HCT116 (cell line): Measurements from ENCODE around the gene NACC2. TPM values are rescaled to one million over a fixed set of nuclear protein-coding genes. Genes with fewer than 3 reads are reported as not detected.

Source experiments
- ATAC-seq: fragments of 200-7000 bp; cut with Tn5 transposase; 2 replicates; pipeline ENCODE4 v1.9.1; 2020; ENCODE audit warnings: mild to moderate bottlenecking, moderate library complexity
- BruUV-seq: library from RNA; stranded (reverse); fragments of 400-500 nt; replicated peaks from 2 replicates; lab custom pipeline; 2021; lab: Mats Ljungman, UMichigan
- CTCF ChIA-PET: fragments of 300-600 bp; sonication (Branson Sonifier 250); formaldehyde crosslinking; loops from one replicate; lab custom pipeline; 2021; ENCODE audit warnings: antibody characterized with exemption; lab: Charles Lee
- POLR2A ChIA-PET: fragments of 300-600, 350-600 bp; sonication (Branson Sonifier 250); formaldehyde crosslinking; loops from one replicate; lab custom pipeline; 2021; ENCODE audit warnings: antibody characterized with exemption; lab: Charles Lee
- RAD21 ChIA-PET, 2 experiments: fragments of 300-600 bp; sonication (Branson Sonifier 250); formaldehyde crosslinking; loops; one replicate each; lab custom pipeline; 2023; ENCODE audit warnings: low total read pairs in 2 of 2; ENCODE audit not compliant: uncharacterized antibody in 2 of 2, unreplicated experiment in 2 of 2, low non-redundant PET in 1 of 2; lab: Charles Lee
- DNase-seq: peaks from one replicate; pipeline ENCODE4 v3.0.0-alpha.2; 2010; ENCODE audit warnings: low read depth, low spot score
- H2AFZ ChIP-seq: fragments of 200-600 bp; shearing (Covaris generic), sonication (generic); 2 replicates; pipeline ENCODE4 v1.6.1; 2017; ENCODE audit warnings: low read depth, mixed run types, mixed read lengths, antibody characterized with exemption, low read length; ENCODE audit not compliant: poor library complexity, severe bottlenecking
- H3K27ac ChIP-seq: 2 replicates; pipeline ENCODE4 v1.5.1; 2012; ENCODE audit warnings: low read depth, low read length
- H3K27me3 ChIP-seq: fragments of 200-600 bp; sonication (generic); 2 replicates; pipeline ENCODE4 v1.6.1; 2016; ENCODE audit warnings: mixed run types, low read length, mixed read lengths; ENCODE audit not compliant: insufficient read depth
- H3K36me3 ChIP-seq, 2 experiments: fragments of 200-500 bp in 1 of 2; fragments of 200-600 bp in 1 of 2; sonication (Bioruptor generic) in 1 of 2; sonication (generic) in 1 of 2; 2 replicates each; pipeline versions ENCODE4 v1.5.1 to v1.6.1; 2014 to 2016; ENCODE audit warnings: low read length in 2 of 2, inconsistent platforms in 1 of 2, mixed read lengths in 1 of 2, mixed run types in 1 of 2; ENCODE audit not compliant: insufficient read depth in 2 of 2, control insufficient read depth in 1 of 2
- H3K4me1 ChIP-seq, 2 experiments: fragments of 200-600 bp in 1 of 2; sonication (generic) in 1 of 2; 2 replicates each; pipeline versions ENCODE4 v1.5.1 to v1.6.1; 2012 to 2017; ENCODE audit warnings: low read length in 2 of 2, inconsistent platforms in 1 of 2, mild to moderate bottlenecking in 1 of 2, mixed read lengths in 1 of 2, mixed run types in 1 of 2, moderate library complexity in 1 of 2; ENCODE audit not compliant: insufficient read depth in 2 of 2, control insufficient read depth in 1 of 2
- H3K4me2 ChIP-seq: fragments of 200-600 bp; sonication (generic); 2 replicates; pipeline ENCODE4 v1.6.1; 2017; ENCODE audit warnings: mixed run types, low read length, mixed read lengths
- H3K4me3 ChIP-seq, 2 experiments: fragments of 200-600 bp in 1 of 2; sonication (generic) in 1 of 2; replicated peaks in 1 of 2; 2 replicates each; pipeline ENCODE4 v1.5.1; 2011 to 2016; ENCODE audit warnings: low read length in 2 of 2, control low read depth in 1 of 2, low read depth in 1 of 2, mild to moderate bottlenecking in 1 of 2, mixed read lengths in 1 of 2, mixed run types in 1 of 2
- H3K79me2 ChIP-seq: fragments of 200-600 bp; sonication (generic); 2 replicates; pipeline ENCODE4 v1.6.1; 2017; ENCODE audit warnings: mild to moderate bottlenecking, mixed run types, low read length, moderate library complexity, mixed read lengths; ENCODE audit not compliant: insufficient read depth
- H3K9ac ChIP-seq: fragments of 200-600 bp; sonication (generic); 2 replicates; pipeline ENCODE4 v1.6.1; 2016; ENCODE audit warnings: low read length, mixed read lengths
- H3K9me2 ChIP-seq: fragments of 200-600 bp; sonication (generic), shearing (Covaris generic); 2 replicates; pipeline ENCODE4 v1.6.1; 2017; ENCODE audit warnings: mixed run types, mild to moderate bottlenecking, moderate library complexity; ENCODE audit not compliant: insufficient read depth
- H3K9me3 ChIP-seq, 2 experiments: fragments of 200-500 bp in 1 of 2; fragments of 200-600 bp in 1 of 2; sonication (Bioruptor generic) in 1 of 2; sonication (generic) in 1 of 2; 2 replicates each; pipeline ENCODE4 v1.6.1; 2014 to 2017; ENCODE audit warnings: low read length in 2 of 2, mixed read lengths in 2 of 2, inconsistent platforms in 1 of 2, low read depth in 1 of 2, mild to moderate bottlenecking in 1 of 2, mixed run types in 1 of 2, moderate library complexity in 1 of 2; ENCODE audit not compliant: control insufficient read depth in 1 of 2, insufficient read depth in 1 of 2
- H4K20me1 ChIP-seq: fragments of 200-600 bp; sonication (generic), shearing (Covaris generic); 2 replicates; pipeline ENCODE4 v1.6.1; 2017; ENCODE audit warnings: mixed run types, mild to moderate bottlenecking, moderate library complexity; ENCODE audit not compliant: insufficient read depth
- EZH2 ChIP-seq: fragments of 200-600 bp; sonication (generic); IDR thresholded peaks from 2 replicates; pipeline ENCODE4 v1.6.1; 2017; ENCODE audit warnings: antibody characterized with exemption, mixed run types
- TCF7L2 ChIP-seq: IDR thresholded peaks from 2 replicates; pipeline ENCODE4 v1.7.0; 2011; ENCODE audit warnings: borderline replicate concordance, inconsistent platforms; ENCODE audit not compliant: insufficient read depth, insufficient read length; ENCODE audit errors: extremely low read depth
- ZNF274 ChIP-seq: fragments of 200-500 bp; sonication (Bioruptor generic); IDR thresholded peaks from 2 replicates; pipeline ENCODE4 v1.6.1; 2014; ENCODE audit warnings: mild to moderate bottlenecking, low read depth, low read length, inconsistent platforms
- intact Hi-C: fragments of 100-400 bp; cut with micrococcal nuclease; formaldehyde crosslinking; loops from 2 replicates; pipeline ENCODE4 v1.10.0; 2022
- total RNA-seq: library from RNA; stranded (reverse); gene quantifications from one replicate; pipeline ENCODE4 v1.2.1, GENCODE V29; 2021; ENCODE audit not compliant: unreplicated experiment
- TF ChIP-seq, protein P1 (sequence below): IDR thresholded peaks from 2 replicates; pipeline ENCODE4 v1.6.1; 2012

NACC2 gene
- total RNA-seq, 1 experiment from 2014 or later = 27.8 TPM

DNA sequence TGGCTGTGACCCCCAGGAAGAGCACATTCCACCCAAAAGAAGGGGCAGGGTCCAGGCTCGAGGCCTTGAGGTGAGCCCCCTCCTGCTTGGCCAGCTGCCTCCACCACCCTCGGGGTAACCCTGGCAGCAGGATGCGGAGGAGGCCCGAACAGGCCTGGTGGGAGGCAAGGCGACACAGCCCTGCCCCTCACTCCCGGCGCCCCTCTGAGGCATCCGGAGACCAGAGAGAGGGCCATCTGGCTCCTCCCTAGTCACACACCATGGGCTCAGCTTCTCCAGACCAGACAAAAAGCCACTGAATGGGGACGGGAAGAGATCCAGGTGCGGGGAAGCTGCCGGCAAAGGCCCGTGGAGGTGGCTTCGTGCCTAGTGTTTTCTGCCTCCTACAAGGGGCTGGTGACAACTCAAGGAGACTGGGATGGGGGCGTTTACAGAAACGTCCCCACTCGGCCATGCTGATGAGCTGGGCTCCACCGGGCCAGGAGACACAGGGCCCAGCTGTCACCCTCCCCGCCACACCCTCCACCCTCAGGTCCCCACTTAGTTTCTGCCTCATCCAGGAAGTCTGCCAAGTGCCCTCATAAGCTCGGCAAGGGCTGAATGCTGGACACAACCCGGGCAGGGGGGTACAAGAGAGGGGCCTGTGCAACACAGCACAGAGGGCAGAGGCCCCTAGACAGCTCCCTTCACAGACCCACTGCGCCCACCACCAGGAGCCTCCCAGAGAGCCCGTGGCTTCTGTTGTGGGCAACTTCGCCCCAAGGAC, 41.9 kb downstream of the NACC2 start:
- ChIA-PET CTCF (no interaction called here), RAD21 (no interaction called here), POLR2A (interaction anchor here (0.6 kb wide), 1 partner anchor 44 kb away, joined by 4 read pairs; no protein-coding TSS in a partner anchor)
- Histone ChIP-seq H3K9ac (peak overlapping the region; percentile 49), H3K27ac (peak overlapping the region; percentile 98), H4K20me1 (no peaks in the 10 kb centered on the region), H3K4me2 (peak overlapping the region; percentile 86), H3K4me3 (peak overlapping the region; percentile 41 to 56), H2AFZ (no peak overlapping the region), H3K27me3 (no peaks in the 10 kb centered on the region), H3K9me2 (no peaks in the 10 kb centered on the region), H3K79me2 (peaks cover 75% of the 10 kb centered on the region), H3K36me3 (peaks cover 4 to 7% of the 10 kb centered on the region in 2 experiments; a peak in 2 of 4 replicates), H3K4me1 (peaks cover 48 to 65% of the 10 kb centered on the region in 2 experiments), H3K9me3 (no peaks in the 10 kb centered on the region)
- intact Hi-C loops = no loop called here
- BruUV-seq = no TSS peak
- no peak for ATAC-seq
- TF ChIP-seq EZH2 = no peak
- TF ChIP-seq, protein P1, sequence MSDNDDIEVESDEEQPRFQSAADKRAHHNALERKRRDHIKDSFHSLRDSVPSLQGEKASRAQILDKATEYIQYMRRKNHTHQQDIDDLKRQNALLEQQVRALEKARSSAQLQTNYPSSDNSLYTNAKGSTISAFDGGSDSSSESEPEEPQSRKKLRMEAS = no peak
- TF ChIP-seq, all 23 proteins: peak for 0
- no peak for DNase-seq

DNA sequence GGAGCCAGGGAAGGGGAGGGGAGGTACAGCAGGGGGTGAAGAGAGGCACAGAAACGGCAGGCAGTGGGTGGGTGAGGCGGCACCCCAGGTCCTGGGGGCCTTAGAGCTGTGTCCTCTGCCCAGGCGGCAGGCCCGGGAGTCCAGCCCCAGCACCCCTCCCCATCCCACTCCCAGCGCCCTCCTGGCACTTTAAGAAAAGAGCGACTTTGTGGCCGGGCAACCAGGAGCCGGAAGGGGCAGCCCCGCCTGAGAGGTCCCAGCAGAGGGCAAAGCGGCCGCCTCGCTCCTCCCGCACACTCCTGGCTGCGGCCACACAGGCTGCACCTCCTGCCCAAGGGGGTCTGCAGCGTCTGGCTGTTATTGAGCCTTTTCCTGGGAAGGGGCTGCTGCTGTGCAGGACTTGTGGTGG, 42.6 kb downstream of the NACC2 start:
- peak; percentile 14 for TF ChIP-seq TCF7L2
- no peak for TF ChIP-seq ZNF274
- Histone ChIP-seq H3K9me3 (no peaks in the 10 kb centered on the region), H4K20me1 (no peaks in the 10 kb centered on the region), H3K9me2 (no peaks in the 10 kb centered on the region), H3K9ac (peak overlapping the region; percentile 49), H3K79me2 (peaks cover 74% of the 10 kb centered on the region), H3K4me3 (peak overlapping the region; percentile 41 to 56), H2AFZ (no peak overlapping the region), H3K4me2 (peak overlapping the region; percentile 86), H3K27me3 (no peaks in the 10 kb centered on the region), H3K4me1 (peaks cover 48 to 65% of the 10 kb centered on the region in 2 experiments), H3K27ac (peak overlapping the region; percentile 98), H3K36me3 (peaks cover 4 to 7% of the 10 kb centered on the region in 2 experiments; a peak in 2 of 4 replicates)
- intact Hi-C loops = no loop called here
- DNase-seq = no peak
- peak; percentile 58 for ATAC-seq
- ChIA-PET RAD21 (no interaction called here), POLR2A (no interaction called here), CTCF (interaction anchor here (0.9 to 1.0 kb wide), 2 partner anchors 38 to 85 kb away, joined by 3 read pairs; no protein-coding TSS in a partner anchor)
- no TSS peak for BruUV-seq
